HG03139 (cell line): ENCODE data around the gene CLEC2L.

Source experiments
- ATAC-seq: cut with Tn5 transposase; IDR thresholded peaks from one replicate; pipeline ENCODE4 v1.9.1; 2021; ENCODE audit not compliant: unreplicated experiment

The CLEC2L gene

GRCh38 chr7:139523199-139523941 lies at the start of gene CLEC2L:
Gene CLEC2L, plus strand, starts transcription at chr7:139523685. Its CDS starts 243 bp downstream, at chr7:139523928.
- ATAC-seq, result no peak

GRCh38 chr7:139476139-139476538 lies 47.3 kb upstream of the CLEC2L start:
- no peak for ATAC-seq

DNA sequence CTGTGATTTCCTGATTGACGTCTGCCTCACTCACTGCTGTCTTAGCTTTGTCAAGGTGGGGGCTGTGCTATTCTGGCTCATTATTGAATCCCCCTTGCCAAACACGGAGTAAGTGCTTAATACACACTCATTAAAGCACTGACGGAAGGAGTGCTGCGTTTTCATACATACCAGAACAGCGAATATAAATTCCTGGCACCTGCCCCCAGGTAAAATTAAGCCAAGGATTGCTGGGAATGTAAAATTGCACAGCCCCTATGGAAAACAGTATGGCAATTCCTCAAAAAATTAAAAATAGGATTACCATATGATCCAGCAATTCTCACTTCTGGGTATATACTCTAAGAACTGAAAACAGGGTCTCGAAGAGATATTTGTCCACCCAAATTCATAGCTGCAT lies 46.6 kb upstream of the CLEC2L start:
- no peak for ATAC-seq

DNA sequence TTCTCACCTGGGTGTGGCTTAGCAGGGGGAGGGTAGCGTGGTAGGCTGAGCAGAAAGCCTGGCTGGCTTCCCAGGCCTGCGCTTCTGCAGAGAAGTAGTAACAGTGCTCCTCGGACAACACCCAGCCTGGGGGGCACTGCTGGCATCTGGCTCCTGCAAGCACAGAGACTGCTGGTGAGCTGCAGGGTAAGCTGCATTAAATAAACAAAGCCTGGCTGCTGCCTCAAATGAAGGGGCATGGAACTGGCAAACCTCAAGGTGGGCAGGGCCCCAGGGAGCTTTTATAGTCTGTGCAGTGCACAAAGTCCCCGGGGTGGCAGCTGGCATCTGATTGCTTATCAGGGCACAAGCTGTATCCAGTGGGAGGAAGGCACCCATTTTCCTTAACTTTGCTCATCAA lies 43.9 kb upstream of the CLEC2L start:
- ATAC-seq, result no peak

- ATAC-seq, result no peak
These were observed 42.1 kb upstream of the CLEC2L start for GRCh38 chr7:139481364-139481763.

DNA sequence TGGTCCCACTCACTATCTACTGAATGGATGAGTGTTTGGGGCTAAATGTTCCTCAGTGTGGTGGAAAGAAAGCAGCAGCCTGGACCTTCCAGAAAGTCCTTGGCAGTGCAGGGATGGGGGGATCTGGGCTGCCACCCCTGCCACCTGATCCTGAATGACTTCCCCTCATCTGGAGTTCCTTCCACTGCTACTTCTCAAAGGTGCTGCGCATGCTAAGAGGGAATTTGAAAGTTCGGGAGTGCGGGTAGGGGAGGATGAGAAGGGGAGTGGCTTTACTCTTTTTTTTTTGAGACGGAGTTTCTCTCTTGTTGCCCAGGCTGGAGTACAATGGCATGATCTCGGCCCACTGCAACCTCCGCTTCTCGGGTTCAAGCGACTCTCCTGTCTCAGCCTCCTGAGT lies 41.4 kb upstream of the CLEC2L start:
- no peak for ATAC-seq

DNA sequence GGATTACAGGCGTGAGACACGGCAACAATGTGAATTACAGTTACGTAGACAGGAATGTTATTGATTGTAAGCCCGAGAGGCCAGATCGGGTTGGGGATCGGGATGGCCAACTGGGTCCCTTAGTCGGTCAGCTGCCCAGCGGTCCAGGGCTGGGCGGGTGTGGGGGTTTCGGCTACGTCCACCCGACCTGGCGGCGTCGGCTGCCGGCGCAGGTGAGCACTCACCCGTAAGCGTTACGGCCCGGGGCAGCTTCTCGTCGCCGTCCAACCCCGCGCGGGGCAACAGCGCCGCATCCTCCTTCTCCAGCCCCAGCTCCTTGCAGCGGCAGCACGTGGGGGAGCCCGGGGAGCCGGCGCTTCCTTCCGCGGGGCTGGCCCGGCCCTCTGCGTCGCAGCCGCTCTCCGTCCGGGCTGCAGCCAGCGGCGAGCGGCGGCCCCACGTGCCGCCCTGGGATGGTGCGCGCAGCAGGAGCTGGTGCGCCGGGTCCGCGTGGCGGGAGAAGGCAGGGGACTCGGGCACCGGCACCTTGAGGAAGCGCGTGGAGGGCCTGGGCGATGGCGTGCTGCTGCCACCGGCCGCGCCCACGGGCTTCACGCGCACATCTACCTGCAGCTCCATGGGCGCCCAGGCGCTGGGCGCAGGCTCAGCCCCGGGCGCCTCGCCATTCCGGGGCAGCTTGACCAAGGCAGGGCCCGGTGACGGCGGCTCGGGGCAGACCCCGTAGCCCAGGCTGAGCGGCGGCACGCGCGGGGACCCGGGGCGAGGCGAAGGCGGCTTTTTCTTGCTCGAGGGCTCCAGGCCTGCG lies 40.6 kb upstream of the CLEC2L start:
- no peak for ATAC-seq

DNA sequence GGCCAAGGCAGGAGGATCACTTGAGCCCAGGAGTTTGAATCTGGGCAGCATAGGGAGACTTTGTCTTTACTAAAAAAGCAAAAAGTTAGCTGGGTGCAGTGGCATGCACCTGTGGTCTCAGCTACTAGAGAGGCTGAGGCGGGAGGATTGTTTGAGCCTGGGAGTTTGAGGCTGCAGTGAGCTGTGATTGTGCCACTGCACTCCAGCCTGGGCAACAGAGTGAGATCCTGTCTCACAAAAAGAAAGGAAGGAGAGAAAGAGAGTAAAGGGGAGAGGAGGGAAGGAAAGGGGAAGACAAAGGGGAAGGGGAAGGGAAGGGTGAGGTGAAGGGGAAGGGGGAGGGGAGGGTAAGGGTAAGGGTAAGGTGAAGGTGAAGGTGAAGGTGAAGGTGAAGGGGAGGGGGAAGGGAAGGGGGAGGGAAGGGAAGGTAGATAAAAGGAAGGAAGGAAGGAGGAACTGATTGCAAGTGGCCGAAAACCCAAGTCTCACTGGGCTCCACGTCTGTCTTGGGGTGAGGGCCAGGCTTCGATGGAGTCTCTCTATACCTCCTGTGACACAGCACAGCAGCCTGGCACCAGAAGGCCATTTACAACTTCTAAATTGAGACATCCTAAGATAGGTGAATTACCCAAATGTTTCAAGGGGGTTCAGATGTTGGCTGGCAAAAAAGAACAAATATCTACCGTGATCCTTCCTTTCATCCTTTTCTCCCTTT lies 36.0 kb upstream of the CLEC2L start:
- no peak for ATAC-seq

GRCh38 chr7:139488810-139489209 lies 34.7 kb upstream of the CLEC2L start:
- ATAC-seq, result no peak

DNA sequence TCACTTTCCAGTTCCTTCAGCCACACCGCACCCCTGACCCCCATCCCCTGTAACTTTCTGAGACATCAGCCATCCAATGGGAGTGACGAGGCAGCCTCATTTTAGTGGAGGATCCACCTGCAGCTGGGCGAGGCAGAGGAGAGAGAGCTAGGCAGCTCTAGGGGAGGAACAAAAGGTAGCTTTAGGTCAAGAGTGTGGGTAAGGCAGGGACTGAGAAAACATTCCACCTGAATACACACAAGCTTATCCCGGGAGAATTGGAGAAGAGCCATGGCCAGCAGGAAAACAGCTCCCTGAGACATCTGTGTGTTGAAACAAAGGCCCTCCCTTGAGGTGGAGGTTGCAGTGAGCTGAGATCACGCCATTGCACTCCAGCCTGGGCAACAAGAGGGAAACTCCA lies 33.4 kb upstream of the CLEC2L start:
- ATAC-seq, result no peak

DNA sequence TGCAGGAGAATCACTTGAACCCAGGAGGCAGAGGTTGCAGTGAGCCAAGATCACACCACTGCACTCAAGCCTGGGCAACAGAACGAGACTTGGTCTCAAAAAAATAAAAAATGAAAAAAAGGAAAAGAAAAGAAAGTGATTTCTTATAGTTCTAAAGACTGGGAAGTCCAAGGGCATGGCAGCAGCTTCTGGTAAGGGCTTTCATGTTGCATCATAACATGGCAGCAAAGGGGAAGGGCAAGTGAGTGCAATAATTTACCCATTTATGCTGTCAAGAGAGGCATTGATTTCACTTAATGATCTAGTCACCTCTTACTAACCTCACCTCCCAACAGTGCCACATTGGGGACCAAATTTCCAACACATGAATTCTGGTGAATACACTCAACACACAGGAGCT lies 31.2 kb upstream of the CLEC2L start:
- ATAC-seq, result no peak

GRCh38 chr7:139494835-139495579 lies 28.5 kb upstream of the CLEC2L start:
- ATAC-seq, result peak; percentile 78

GRCh38 chr7:139495580-139496125 lies 27.8 kb upstream of the CLEC2L start:
- ATAC-seq, result no peak

DNA sequence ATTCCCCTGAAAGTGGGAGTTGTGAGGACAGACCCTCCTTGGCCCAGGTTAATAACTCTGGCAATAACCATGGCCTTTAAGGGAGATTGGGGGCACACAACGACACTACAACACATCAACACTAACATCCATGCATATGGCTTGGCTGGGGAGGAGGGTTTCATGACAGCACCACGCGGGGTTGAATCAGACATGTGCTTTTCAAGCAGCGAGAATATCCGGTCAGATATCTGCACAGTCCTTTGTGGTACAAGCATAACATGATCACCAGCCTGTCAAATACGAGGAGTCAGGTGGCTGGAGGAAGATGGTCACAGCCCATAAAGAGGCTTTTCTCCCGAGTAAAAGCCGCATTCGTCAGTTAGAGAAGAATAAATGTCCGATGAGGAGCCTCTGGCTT lies 27.0 kb upstream of the CLEC2L start:
- no peak for ATAC-seq

DNA sequence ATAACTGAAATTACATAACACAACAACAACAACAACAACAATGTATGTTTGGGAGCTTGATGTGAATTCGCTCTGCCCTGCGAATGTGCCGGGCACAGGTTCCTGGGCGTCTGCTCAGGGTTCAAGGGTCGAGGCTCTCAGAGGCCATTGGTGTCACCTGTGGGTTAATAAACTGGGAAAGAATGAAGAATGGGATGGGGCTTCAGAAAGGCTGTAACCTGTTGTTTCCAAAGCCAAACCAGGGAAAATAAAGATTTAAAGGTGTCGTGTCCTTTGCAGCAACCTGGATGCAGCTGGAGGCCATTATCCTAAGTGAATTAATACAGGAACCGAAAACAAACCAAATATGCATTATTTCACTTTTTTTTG lies 22.7 kb upstream of the CLEC2L start:
- no peak for ATAC-seq

DNA sequence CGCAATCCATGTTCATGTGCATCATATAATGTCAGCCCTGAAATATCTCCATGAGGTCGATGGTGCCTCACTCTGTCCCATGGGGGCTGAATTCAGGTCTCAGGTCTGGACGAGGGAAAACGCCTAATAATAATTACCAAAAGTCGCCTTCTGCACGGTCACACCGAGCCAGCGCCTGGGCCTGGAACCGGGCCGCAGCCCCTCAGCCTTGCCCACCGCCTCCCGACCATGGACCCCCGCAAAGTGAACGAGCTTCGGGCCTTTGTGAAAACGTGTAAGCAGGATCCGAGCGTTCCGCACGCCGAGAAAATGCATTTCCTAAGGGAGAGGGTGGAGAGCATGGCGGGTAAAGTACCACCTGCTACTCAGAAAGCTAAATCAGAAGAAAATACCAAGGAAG lies 21.3 kb upstream of the CLEC2L start:
- no peak for ATAC-seq

DNA sequence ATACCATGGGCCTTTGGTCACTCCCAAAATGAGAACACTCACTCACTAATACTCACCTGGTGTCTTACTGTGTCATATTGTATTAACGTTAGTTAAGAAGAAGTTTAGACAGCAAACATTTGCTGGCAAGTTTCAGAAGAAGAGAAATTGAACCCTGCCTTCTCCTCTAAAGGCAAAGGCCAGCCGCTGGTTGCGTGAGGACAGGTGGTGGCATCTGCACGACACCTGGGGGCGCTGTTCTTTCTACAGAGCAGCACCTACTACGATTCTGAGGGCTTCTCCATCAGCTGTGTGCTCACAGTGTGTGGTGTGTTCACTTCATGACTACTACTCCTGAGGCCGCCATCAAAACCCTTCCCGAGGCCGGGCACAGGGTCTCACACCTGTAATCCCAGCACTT lies 17.9 kb upstream of the CLEC2L start:
- no peak for ATAC-seq

- no peak for ATAC-seq
These were observed 13.9 kb upstream of the CLEC2L start for GRCh38 chr7:139509535-139509934.

GRCh38 chr7:139511315-139511714 lies 12.2 kb upstream of the CLEC2L start:
- ATAC-seq, result no peak

DNA sequence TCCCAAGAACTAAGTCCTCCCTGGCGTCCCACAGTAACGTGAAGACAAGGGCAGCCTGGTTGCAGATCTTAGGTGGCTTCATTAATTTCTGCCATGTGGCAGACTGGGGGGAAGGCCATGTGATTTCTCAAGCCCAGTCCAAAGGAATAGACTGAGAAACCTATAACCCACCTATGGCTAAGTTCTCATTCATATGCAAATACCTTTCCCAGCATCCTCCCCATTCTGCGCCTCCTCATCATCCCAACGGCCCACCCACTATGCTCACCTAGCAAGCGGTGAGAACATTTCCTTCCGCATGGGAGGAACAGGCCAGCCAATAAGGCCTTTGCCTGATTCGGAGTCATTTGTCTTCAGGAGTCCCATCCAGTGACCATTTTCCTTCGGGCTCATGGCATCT lies 8.2 kb upstream of the CLEC2L start:
- no peak for ATAC-seq

DNA sequence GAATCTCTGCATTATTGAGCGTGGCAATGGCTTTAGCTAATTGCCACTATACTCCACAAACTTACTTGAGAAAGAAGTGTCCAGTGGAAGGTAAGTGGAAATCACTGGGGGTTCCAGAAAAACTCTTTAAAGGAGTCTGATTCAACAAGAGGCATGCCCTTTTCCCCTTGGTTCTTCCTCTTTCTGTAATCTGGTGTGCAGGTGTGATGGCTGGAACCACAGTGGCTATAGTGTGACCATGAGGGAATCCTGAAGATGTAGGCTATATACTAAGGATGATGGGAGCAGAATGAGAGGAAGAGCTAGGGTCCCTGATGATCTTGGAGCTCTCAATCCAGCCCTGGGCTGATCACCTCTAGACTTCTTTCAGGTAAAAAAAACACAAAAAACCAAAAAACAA lies 2.0 kb upstream of the CLEC2L start:
- ATAC-seq, result no peak
